Stimulated activated effector memory CD8-positive, alpha-beta T cell treated with anti-CD3 and anti-CD28 coated beads, Interleukin-12 subunit alpha, Interleukin-12 subunit beta, amount 100 ng/mL, for 72 hours (primary cell): ENCODE results near the gene RCSD1.
A peak's percentile ranks its signal among the peaks of the same experiment; 100 is the strongest.

Source experiments
- ATAC-seq: fragments of 150-1000 bp; cut with Tn5 transposase; 2 replicates; pipeline ENCODE4 v1.10.0; 2021
- DNase-seq, 2 donors: peaks; one replicate each; pipeline ENCODE4 v3.0.0; 2021 to 2022; ENCODE audit warnings: low spot score in 2 of 2
- H3K27ac Mint-ChIP-seq: one replicate; pipeline ENCODE4 v1.8.0; 2022; ENCODE audit warnings: mild to moderate bottlenecking, mixed read lengths
- H3K36me3 Mint-ChIP-seq: one replicate; pipeline ENCODE4 v1.8.0; 2022; ENCODE audit warnings: mild to moderate bottlenecking, mixed read lengths
- H3K4me1 Mint-ChIP-seq: one replicate; pipeline ENCODE4 v1.8.0; 2022; ENCODE audit warnings: mixed read lengths
- H3K4me3 Mint-ChIP-seq: one replicate; pipeline ENCODE4 v1.8.0; 2022; ENCODE audit warnings: mild to moderate bottlenecking, mixed read lengths
- H3K9me3 Mint-ChIP-seq: one replicate; pipeline ENCODE4 v1.8.0; 2022; ENCODE audit warnings: mixed read lengths

RCSD1 gene

GRCh38 chr1:167629681-167630567 is at the start of gene RCSD1:
Gene RCSD1 (plus strand): TSS chr1:167630232. CDS start chr1:167630424, 192 bp downstream.
- DNase-seq (peak; percentile 55 to 82), ATAC-seq (peak; percentile 59)
- Mint-ChIP-seq H3K4me3 (peak within 1 kb of the TSS; percentile 81), H3K9me3 (no peaks in the 10 kb centered on the region), H3K27ac (peak within 1 kb of the TSS; percentile 95), H3K4me1 (peaks cover 66% of the 10 kb centered on the region), H3K36me3 (peaks cover 59% of the 10 kb centered on the region)

- Mint-ChIP-seq H3K4me1 (no peaks in the 10 kb centered on the region), H3K9me3 (no peaks in the 10 kb centered on the region)
Observed at GRCh38 chr1:167582064-167582463, 48.0 kb upstream of the RCSD1 start.

GRCh38 chr1:167582722-167583121 is 47.3 kb upstream of the RCSD1 start:
- no peak for DNase-seq
- no peaks in the 10 kb centered on the region for H3K9me3 Mint-ChIP-seq
- no peaks in the 10 kb centered on the region for H3K36me3 Mint-ChIP-seq
- no peak for ATAC-seq
- H3K27ac Mint-ChIP-seq: no peak overlapping the region
- no peak overlapping the region for H3K4me3 Mint-ChIP-seq
- H3K4me1 Mint-ChIP-seq: no peaks in the 10 kb centered on the region

More at GRCh38 chr1:167582064-167582463, 48.0 kb upstream of the RCSD1 start:
- Mint-ChIP-seq H3K27ac (no peak overlapping the region), H3K36me3 (no peaks in the 10 kb centered on the region), H3K4me3 (no peak overlapping the region)
- no peak for DNase-seq
- no peak for ATAC-seq

- Mint-ChIP-seq H3K9me3 (no peaks in the 10 kb centered on the region), H3K4me1 (no peaks in the 10 kb centered on the region), H3K4me3 (no peak overlapping the region), H3K27ac (no peak overlapping the region), H3K36me3 (no peaks in the 10 kb centered on the region)
- DNase-seq (no peak), ATAC-seq (no peak)
Observed at GRCh38 chr1:167584581-167584980, 45.5 kb upstream of the RCSD1 start.

- H3K9me3 Mint-ChIP-seq: no peaks in the 10 kb centered on the region
- no peaks in the 10 kb centered on the region for H3K4me1 Mint-ChIP-seq
- H3K27ac Mint-ChIP-seq: no peak overlapping the region
- ATAC-seq: no peak
- no peaks in the 10 kb centered on the region for H3K36me3 Mint-ChIP-seq
- no peak overlapping the region for H3K4me3 Mint-ChIP-seq
- no peak for DNase-seq
Observed at GRCh38 chr1:167587342-167587741, 42.7 kb upstream of the RCSD1 start.

GRCh38 chr1:167587872-167588271 is 42.2 kb upstream of the RCSD1 start:
- H3K36me3 Mint-ChIP-seq: no peaks in the 10 kb centered on the region
- ATAC-seq (no peak), DNase-seq (no peak)
- no peak overlapping the region for H3K27ac Mint-ChIP-seq
- no peaks in the 10 kb centered on the region for H3K4me1 Mint-ChIP-seq
- H3K4me3 Mint-ChIP-seq: no peak overlapping the region
- no peaks in the 10 kb centered on the region for H3K9me3 Mint-ChIP-seq

- ATAC-seq (no peak), DNase-seq (no peak)
- no peak overlapping the region for H3K4me3 Mint-ChIP-seq
- no peaks in the 10 kb centered on the region for H3K4me1 Mint-ChIP-seq
- H3K36me3 Mint-ChIP-seq: no peaks in the 10 kb centered on the region
- H3K9me3 Mint-ChIP-seq: no peaks in the 10 kb centered on the region
- H3K27ac Mint-ChIP-seq: no peak overlapping the region
Observed at GRCh38 chr1:167588361-167588760, 41.7 kb upstream of the RCSD1 start.

- no peaks in the 10 kb centered on the region for H3K4me1 Mint-ChIP-seq
- no peaks in the 10 kb centered on the region for H3K36me3 Mint-ChIP-seq
- ATAC-seq: no peak
- no peak for DNase-seq
- no peak overlapping the region for H3K4me3 Mint-ChIP-seq
- H3K9me3 Mint-ChIP-seq: no peaks in the 10 kb centered on the region
- H3K27ac Mint-ChIP-seq: no peak overlapping the region
Observed at GRCh38 chr1:167592475-167592874, 37.6 kb upstream of the RCSD1 start.

GRCh38 chr1:167593860-167594259 is 36.2 kb upstream of the RCSD1 start:
- DNase-seq: no peak
- Mint-ChIP-seq H3K4me3 (no peak overlapping the region), H3K4me1 (no peaks in the 10 kb centered on the region), H3K9me3 (no peaks in the 10 kb centered on the region), H3K36me3 (no peaks in the 10 kb centered on the region), H3K27ac (no peak overlapping the region)
- no peak for ATAC-seq

- H3K4me1 Mint-ChIP-seq: peaks cover 2% of the 10 kb centered on the region
- no peak for ATAC-seq
- H3K36me3 Mint-ChIP-seq: no peaks in the 10 kb centered on the region
- H3K4me3 Mint-ChIP-seq: no peak overlapping the region
- DNase-seq: no peak
- no peak overlapping the region for H3K27ac Mint-ChIP-seq
- no peaks in the 10 kb centered on the region for H3K9me3 Mint-ChIP-seq
Observed at GRCh38 chr1:167594822-167595221, 35.2 kb upstream of the RCSD1 start.

GRCh38 chr1:167599957-167600581 is 30.0 kb upstream of the RCSD1 start:
- ATAC-seq (peak; percentile 88), DNase-seq (peak in 1 of 2 donors; percentile 61)
- Mint-ChIP-seq H3K4me3 (peak overlapping the region; percentile 54), H3K4me1 (peaks cover 28% of the 10 kb centered on the region), H3K9me3 (no peaks in the 10 kb centered on the region), H3K27ac (peak overlapping the region; percentile 83), H3K36me3 (no peaks in the 10 kb centered on the region)

- no peaks in the 10 kb centered on the region for H3K36me3 Mint-ChIP-seq
- ATAC-seq (no peak), DNase-seq (no peak)
- peaks cover 28% of the 10 kb centered on the region for H3K4me1 Mint-ChIP-seq
- H3K27ac Mint-ChIP-seq: peak overlapping the region; percentile 83
- peak overlapping the region; percentile 19 for H3K4me3 Mint-ChIP-seq
- H3K9me3 Mint-ChIP-seq: no peaks in the 10 kb centered on the region
Observed at GRCh38 chr1:167601442-167602383, 28.3 kb upstream of the RCSD1 start.

- H3K9me3 Mint-ChIP-seq: peaks cover 6% of the 10 kb centered on the region
- no peak overlapping the region for H3K4me3 Mint-ChIP-seq
- ATAC-seq (no peak), DNase-seq (no peak)
- H3K36me3 Mint-ChIP-seq: no peaks in the 10 kb centered on the region
- H3K4me1 Mint-ChIP-seq: peaks cover 28% of the 10 kb centered on the region
- peak overlapping the region; percentile 63 for H3K27ac Mint-ChIP-seq
Observed at GRCh38 chr1:167602840-167603239, 27.2 kb upstream of the RCSD1 start.

- DNase-seq: no peak
- H3K4me1 Mint-ChIP-seq: peaks cover 19% of the 10 kb centered on the region
- peaks cover 6% of the 10 kb centered on the region for H3K9me3 Mint-ChIP-seq
- H3K27ac Mint-ChIP-seq: no peak overlapping the region
- no peak overlapping the region for H3K4me3 Mint-ChIP-seq
- no peaks in the 10 kb centered on the region for H3K36me3 Mint-ChIP-seq
- no peak for ATAC-seq
Observed at GRCh38 chr1:167605576-167605975, 24.5 kb upstream of the RCSD1 start.

- peak overlapping the region; percentile 27 for H3K27ac Mint-ChIP-seq
- H3K36me3 Mint-ChIP-seq: no peaks in the 10 kb centered on the region
- H3K9me3 Mint-ChIP-seq: peaks cover 4% of the 10 kb centered on the region
- H3K4me3 Mint-ChIP-seq: no peak overlapping the region
- ATAC-seq (peak; percentile 58), DNase-seq (no peak)
- H3K4me1 Mint-ChIP-seq: peaks cover 16% of the 10 kb centered on the region
Observed at GRCh38 chr1:167611983-167612382, 18.0 kb upstream of the RCSD1 start.
